Common myeloid progenitor, CD34-positive (primary cell): ENCODE data around the gene MEN1. TPM values are rescaled to one million over a fixed set of nuclear protein-coding genes. Genes with fewer than 3 reads are reported as not detected.

Experiments
- CTCF ChIA-PET: fragments of 350-600 bp; sonication (Branson Sonifier 250); formaldehyde crosslinking; loops from one replicate; lab custom pipeline; 2021; ENCODE audit warnings: antibody characterized with exemption; lab: Charles Lee
- POLR2A ChIA-PET: fragments of 350-600 bp; sonication (Branson Sonifier 250); formaldehyde crosslinking; loops from one replicate; lab custom pipeline; 2021; ENCODE audit warnings: antibody characterized with exemption; lab: Charles Lee
- DNase-seq, 3 donors: peaks; one replicate each; pipeline versions ENCODE4 v3.0.0 to v3.0.0-alpha.2; 2013
- H3K27ac ChIP-seq, 2 experiments: 1 replicate in 1 of 2; 2 replicates in 1 of 2; pipeline ENCODE4 v1.7.0; 2013; ENCODE audit warnings: inconsistent platforms in 2 of 2, low read length in 2 of 2, mild to moderate bottlenecking in 2 of 2, low read depth in 1 of 2, moderate library complexity in 1 of 2; ENCODE audit not compliant: severe bottlenecking in 2 of 2, insufficient read depth in 1 of 2, poor library complexity in 1 of 2
- H3K27me3 ChIP-seq, 5 experiments: replicated peaks in 2 of 5; 1 replicate in 3 of 5; 2 replicates in 2 of 5; pipeline versions ENCODE4 v1.6.1 to v1.7.0; 2013; ENCODE audit warnings: low read length in 4 of 5, mild to moderate bottlenecking in 2 of 5, moderate library complexity in 2 of 5, inconsistent platforms in 1 of 5; ENCODE audit not compliant: insufficient read depth in 5 of 5, control insufficient read depth in 4 of 5
- H3K36me3 ChIP-seq, 4 experiments: 1 replicate in 2 of 4; 2 replicates in 2 of 4; pipeline versions ENCODE4 v1.6.1 to v1.7.0; 2013; ENCODE audit warnings: low read length in 3 of 4, control low read depth in 1 of 4, mild to moderate bottlenecking in 1 of 4; ENCODE audit not compliant: control insufficient read depth in 4 of 4, insufficient read depth in 4 of 4
- H3K4me1 ChIP-seq, 4 experiments: 1 replicate in 3 of 4; 2 replicates in 1 of 4; pipeline versions ENCODE4 v1.6.1 to v1.7.1; 2013; ENCODE audit warnings: low read length in 3 of 4, mild to moderate bottlenecking in 3 of 4, control low read depth in 1 of 4, inconsistent platforms in 1 of 4, moderate library complexity in 1 of 4; ENCODE audit not compliant: control insufficient read depth in 4 of 4, insufficient read depth in 4 of 4; ENCODE audit errors: control extremely low read depth in 1 of 4
- H3K4me3 ChIP-seq, 7 experiments: 1 replicate in 4 of 7; 2 replicates in 3 of 7; pipeline versions ENCODE4 v1.5.1 to v1.7.0; 2013; ENCODE audit warnings: mild to moderate bottlenecking in 7 of 7, low read length in 6 of 7, moderate library complexity in 6 of 7, inconsistent platforms in 2 of 7, low read depth in 2 of 7, control low read depth in 1 of 7; ENCODE audit not compliant: insufficient read depth in 4 of 7, control insufficient read depth in 1 of 7; ENCODE audit errors: extremely low read depth in 1 of 7
- H3K9me3 ChIP-seq, 5 experiments: 1 replicate in 4 of 5; 2 replicates in 1 of 5; pipeline versions ENCODE4 v1.6.1 to v1.7.1; 2013; ENCODE audit warnings: low read length in 4 of 5, mild to moderate bottlenecking in 2 of 5, inconsistent platforms in 1 of 5, low read depth in 1 of 5, moderate library complexity in 1 of 5; ENCODE audit not compliant: control insufficient read depth in 4 of 5, insufficient read depth in 2 of 5; ENCODE audit errors: control extremely low read depth in 1 of 5
- WGBS: methylation state at CpG from one replicate; pipeline ENCODE4 v1.1.5; 2013; ENCODE audit not compliant: insufficient coverage; 5-methylcytosine and 5-hydroxymethylcytosine counted together
- polyA plus RNA-seq: library from polyadenylated mRNA; unstranded; fragments of 120-200 nt; gene quantifications from one replicate; pipeline ENCODE4 v1.2.1, GENCODE V29; 2013

MEN1 gene
- 37.0 TPM for polyA plus RNA-seq

GRCh38 chr11:64810271-64810890 is at the start of gene MEN1:
Gene MEN1, minus strand, starts transcription at chr11:64810551. Its CDS starts 442 bp downstream, at chr11:64810109.
- peak within 1 kb of the TSS; percentile 71 to 91 (median 83) for H3K4me3 ChIP-seq
- under 1% methylated on average over 30 of the region's 46 CpGs for WGBS
- peaks cover 2 to 28% (median 24%) of the 10 kb centered on the region in 4 experiments for H3K36me3 ChIP-seq
- ChIA-PET CTCF (interaction anchor here (0.8 to 1.1 kb wide), 3 partner anchors 10 to 28 kb away, joined by 3 to 4 read pairs (median 3); no protein-coding TSS in a partner anchor), POLR2A (interaction anchor here (0.6 kb wide), 1 partner anchor 33 kb away, joined by 4 read pairs; no protein-coding TSS in a partner anchor)
- H3K9me3 ChIP-seq, result no peaks in the 10 kb centered on the region
- peak within 1 kb of the TSS; percentile 25 to 64 for H3K27ac ChIP-seq
- DNase-seq, result peak; percentile 89 to 94 (median 94)
- H3K27me3 ChIP-seq, result no peaks in the 10 kb centered on the region
- H3K4me1 ChIP-seq, result peaks cover 4 to 15% (median 11%) of the 10 kb centered on the region in 4 experiments

- H3K4me1 ChIP-seq, result peaks cover 13 to 98% (median 78%) of the 10 kb centered on the region in 4 experiments
- H3K36me3 ChIP-seq, result peaks cover 0 to 19% (median 14%) of the 10 kb centered on the region in 4 experiments
- 81% methylated on average over 31 of the region's 33 CpGs for WGBS
- peak overlapping the region in 5 of 7 experiments; percentile 10 to 59 (median 44) for H3K4me3 ChIP-seq
- DNase-seq, result peak in 2 of 3 donors; percentile 69 to 78
- H3K27me3 ChIP-seq, result no peaks in the 10 kb centered on the region
- ChIA-PET CTCF (interaction anchor here (0.8 to 33.3 kb wide), 6 partner anchors 9 to 240 kb away, joined by 3 to 1071 read pairs (median 10); partner anchors contain the start of genes BATF2, CDC42BPG and EHD1), POLR2A (interaction anchor here (0.6 to 1.1 kb wide), 3 partner anchors 8 to 19 kb away, joined by 3 to 5 read pairs (median 4); partner anchors contain the start of gene EHD1)
- no peaks in the 10 kb centered on the region for H3K9me3 ChIP-seq
- peak overlapping the region; percentile 46 to 75 for H3K27ac ChIP-seq
These were observed 49.4 kb upstream of the MEN1 start for GRCh38 chr11:64859542-64860414.

DNA sequence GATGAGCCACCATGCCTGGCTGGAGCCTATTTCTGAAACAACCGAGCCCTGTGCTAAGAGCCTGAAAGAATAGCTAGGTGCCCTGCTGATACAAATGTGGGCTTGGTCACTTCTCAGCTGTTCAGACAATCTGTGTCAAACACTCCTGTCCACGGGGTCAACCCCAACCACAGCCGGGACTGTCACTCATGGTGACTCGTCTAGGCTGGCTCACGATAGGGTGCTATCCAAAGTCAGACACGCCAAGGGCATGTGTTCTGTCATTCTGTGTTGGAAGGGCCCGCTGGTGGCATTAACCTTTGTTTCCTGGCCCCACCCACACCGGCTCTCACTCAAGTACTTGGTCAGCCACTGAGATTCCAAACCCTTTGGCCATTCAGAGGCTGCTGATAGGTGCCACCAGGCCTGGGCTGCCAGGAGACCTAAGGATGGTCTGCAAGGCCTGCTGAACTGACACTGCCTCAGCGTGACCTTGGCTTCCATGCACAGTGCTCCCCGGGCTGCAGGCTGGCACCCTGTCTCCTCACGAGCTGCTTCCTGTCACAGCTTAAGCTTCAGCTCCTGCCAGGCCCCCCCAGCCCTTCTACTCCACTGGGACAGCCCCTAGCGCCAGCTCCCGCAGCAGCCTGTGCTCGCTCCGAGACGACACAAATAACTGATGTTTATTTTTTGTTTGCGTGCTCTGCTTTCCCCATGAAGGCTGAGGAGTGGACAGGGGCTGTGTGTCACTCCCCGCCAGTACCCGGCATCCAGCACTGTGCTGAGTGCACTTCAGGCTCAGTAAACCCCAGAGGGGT is 48.3 kb upstream of the MEN1 start:
- WGBS, result 57% methylated on average over 14 of the region's 19 CpGs
- Histone ChIP-seq H3K4me1 (peaks cover 13 to 98% (median 79%) of the 10 kb centered on the region in 4 experiments), H3K27ac (peak overlapping the region in 1 of 2 experiments; percentile 75), H3K4me3 (peak overlapping the region in 3 of 7 experiments; percentile 38 to 59 (median 42)), H3K36me3 (peaks cover 0 to 29% (median 20%) of the 10 kb centered on the region in 4 experiments), H3K9me3 (no peaks in the 10 kb centered on the region), H3K27me3 (no peaks in the 10 kb centered on the region)
- CTCF ChIA-PET, result interaction anchor here (0.8 to 33.3 kb wide), 5 partner anchors 9 to 241 kb away, joined by 3 to 1071 read pairs (median 13); partner anchors contain the start of genes CDC42BPG and EHD1
- DNase-seq, result no peak
- POLR2A ChIA-PET, result interaction anchor here (1.1 to 1.7 kb wide), 2 partner anchors 9 to 19 kb away, joined by 4 to 6 read pairs; no protein-coding TSS in a partner anchor

GRCh38 chr11:64857485-64857884 is 47.1 kb upstream of the MEN1 start:
- H3K27me3 ChIP-seq, result no peaks in the 10 kb centered on the region
- peaks cover 0 to 37% (median 22%) of the 10 kb centered on the region in 4 experiments for H3K36me3 ChIP-seq
- H3K9me3 ChIP-seq, result no peaks in the 10 kb centered on the region
- WGBS, result 95% methylated on average over 6 of the region's 6 CpGs
- ChIA-PET POLR2A (interaction anchor here (0.6 to 1.7 kb wide), 3 partner anchors 13 to 33 kb away, joined by 3 to 6 read pairs (median 3); no protein-coding TSS in a partner anchor), CTCF (interaction anchor here (0.8 to 33.3 kb wide), 4 partner anchors 7 to 32 kb away, joined by 4 to 1071 read pairs (median 268); partner anchors contain the start of genes CDC42BPG and EHD1)
- peaks cover 13 to 98% (median 82%) of the 10 kb centered on the region in 4 experiments for H3K4me1 ChIP-seq
- H3K4me3 ChIP-seq, result no peak overlapping the region
- H3K27ac ChIP-seq, result no peak overlapping the region
- no peak for DNase-seq

DNA sequence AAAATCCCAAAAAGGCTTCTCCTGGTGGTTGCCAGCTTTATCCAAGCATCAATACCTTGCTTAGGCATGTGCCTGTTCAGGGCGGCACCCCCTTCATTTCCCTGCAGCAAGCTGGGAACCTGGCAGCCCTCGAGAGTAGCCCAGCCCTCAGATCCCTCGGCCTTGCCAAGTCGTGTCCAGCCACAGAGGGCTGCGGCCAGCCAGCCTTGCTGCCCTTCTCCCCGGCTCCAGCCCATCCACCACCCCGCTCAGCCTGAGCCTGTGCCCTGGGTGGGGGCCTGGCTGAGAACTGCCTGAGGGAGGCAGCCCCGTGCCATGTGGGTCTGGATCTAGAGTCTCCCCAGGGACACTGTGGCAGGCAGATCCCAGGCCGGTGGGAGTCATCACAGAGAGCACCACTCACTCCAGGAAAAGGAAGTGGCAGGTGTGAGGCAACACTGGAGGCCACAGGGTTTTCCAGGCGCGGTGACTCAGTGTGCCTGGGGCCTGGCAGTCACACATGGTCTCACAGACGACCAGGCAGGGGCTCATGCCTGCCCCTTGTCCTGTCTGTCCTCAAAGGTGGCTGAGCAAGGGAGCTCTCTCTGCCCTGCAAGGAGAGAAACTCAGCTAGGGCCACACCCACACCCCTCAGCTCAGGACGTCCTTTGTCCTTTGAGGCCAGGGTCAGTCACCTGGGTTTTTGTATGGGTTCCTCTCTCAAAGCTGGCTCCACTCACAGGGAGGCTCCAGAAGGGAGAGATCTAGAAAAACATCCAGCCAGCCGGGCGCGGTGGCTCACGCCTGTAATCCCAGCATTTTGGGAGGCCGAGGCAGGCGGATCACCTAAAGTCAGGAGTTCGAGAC is 46.3 kb upstream of the MEN1 start:
- Histone ChIP-seq H3K27ac (peak overlapping the region in 1 of 2 experiments; percentile 61), H3K4me1 (peaks cover 8 to 98% (median 84%) of the 10 kb centered on the region in 4 experiments), H3K4me3 (no peak overlapping the region), H3K27me3 (no peaks in the 10 kb centered on the region), H3K36me3 (peaks cover 0 to 35% (median 22%) of the 10 kb centered on the region in 4 experiments), H3K9me3 (no peaks in the 10 kb centered on the region)
- DNase-seq, result no peak
- POLR2A ChIA-PET, result interaction anchor here (0.7 to 0.9 kb wide), 2 partner anchors 14 to 22 kb away, joined by 3 to 4 read pairs; partner anchors contain the start of gene EHD1
- 79% methylated on average over 15 of the region's 20 CpGs for WGBS
- CTCF ChIA-PET, result interaction anchor here (0.8 to 33.3 kb wide), 4 partner anchors 8 to 33 kb away, joined by 4 to 1071 read pairs (median 137); partner anchors contain the start of gene EHD1
